ENCODE results near the gene SPTA1.

SPTA1 gene

GRCh38 chr1:158681606-158682005 is 4.9 kb downstream of the SPTA1 start:
- no peak for DNase-seq

- DNase-seq: no peak
Observed at GRCh38 chr1:158679289-158679688, 7.2 kb downstream of the SPTA1 start.

GRCh38 chr1:158675563-158676323 is 10.8 kb downstream of the SPTA1 start:
- DNase-seq: no peak

GRCh38 chr1:158674302-158674701 is 12.2 kb downstream of the SPTA1 start:
- no peak for DNase-seq

GRCh38 chr1:158666037-158666436 is 20.5 kb downstream of the SPTA1 start:
- no peak for DNase-seq

GRCh38 chr1:158654571-158654970 is 31.9 kb downstream of the SPTA1 start:
- no peak for DNase-seq

- no peak for DNase-seq
Observed at GRCh38 chr1:158654086-158654485, 32.4 kb downstream of the SPTA1 start.

GRCh38 chr1:158652721-158653334 is 33.7 kb downstream of the SPTA1 start:
- DNase-seq: no peak

- no peak for DNase-seq
Observed at GRCh38 chr1:158649052-158649451, 37.5 kb downstream of the SPTA1 start.

GRCh38 chr1:158646465-158646864 is 40.0 kb downstream of the SPTA1 start:
- peak; percentile 3 for DNase-seq

GRCh38 chr1:158644449-158644848 is 42.1 kb downstream of the SPTA1 start:
- no peak for DNase-seq

- DNase-seq: no peak
Observed at GRCh38 chr1:158638904-158639303, 47.6 kb downstream of the SPTA1 start.

GRCh38 chr1:158638146-158638545 is 48.4 kb downstream of the SPTA1 start:
- no peak for DNase-seq

- DNase-seq: no peak
Observed at GRCh38 chr1:158613764-158614163, 72.8 kb downstream of the SPTA1 start.

- no peak for DNase-seq
Observed at GRCh38 chr1:158611916-158612315, 74.6 kb downstream of the SPTA1 start.

GRCh38 chr1:158607296-158607695 is 79.2 kb downstream of the SPTA1 start:
- DNase-seq: no peak

- DNase-seq: no peak
Observed at GRCh38 chr1:158604968-158605367, 81.5 kb downstream of the SPTA1 start, which contains the start of gene OR10Z1. Gene OR10Z1 (plus strand): TSS chr1:158605268. CDS start chr1:158606439, 1,171 bp downstream.

GRCh38 chr1:158600735-158601134 is 85.8 kb downstream of the SPTA1 start:
- DNase-seq: no peak

- DNase-seq: no peak
Observed at GRCh38 chr1:158586942-158587341, 99.6 kb downstream of the SPTA1 start.

- DNase-seq: no peak
Observed at GRCh38 chr1:158583962-158584361, 102.6 kb downstream of the SPTA1 start.

GRCh38 chr1:158579733-158580132 is 106.8 kb downstream of the SPTA1 start, which contains the start of gene OR10X1:
Gene OR10X1 (minus strand): TSS chr1:158579899. CDS start chr1:158579899, 0 bp downstream.
- DNase-seq: no peak

- no peak for DNase-seq
Observed at GRCh38 chr1:158577561-158577960, 109.0 kb downstream of the SPTA1 start.

GRCh38 chr1:158572226-158572625 is 114.3 kb downstream of the SPTA1 start:
- DNase-seq: no peak

GRCh38 chr1:158570480-158570879 is 116.0 kb downstream of the SPTA1 start, which contains the start of gene OR6P1:
Gene OR6P1 (minus strand): TSS chr1:158570580. CDS start chr1:158563604, 6,976 bp downstream.
- no peak for DNase-seq
